Inflammatory macrophage treated with lipopolysaccharide for 1 hour (primary cell): ENCODE results near the gene CCDC150.
"Not testable (repeated sequence)": the region's sequence is repeated elsewhere in the genome, so short reads cannot be mapped to it uniquely, and the experiment has no call there.

Experiments used
- DNase-seq, 2 donors: peaks; one replicate each; pipeline ENCODE4 v3.0.0-alpha.2; 2020 to 2022

CCDC150 gene

GRCh38 chr2:196718419-196719109 is 79.0 kb downstream of the CCDC150 start:
- DNase-seq = no peak

GRCh38 chr2:196719110-196719872 is 79.8 kb downstream of the CCDC150 start:
- peak in 1 of 2 donors; percentile 5 for DNase-seq

- no peak for DNase-seq
Observed at GRCh38 chr2:196723571-196723970, 84.1 kb downstream of the CCDC150 start.

DNA sequence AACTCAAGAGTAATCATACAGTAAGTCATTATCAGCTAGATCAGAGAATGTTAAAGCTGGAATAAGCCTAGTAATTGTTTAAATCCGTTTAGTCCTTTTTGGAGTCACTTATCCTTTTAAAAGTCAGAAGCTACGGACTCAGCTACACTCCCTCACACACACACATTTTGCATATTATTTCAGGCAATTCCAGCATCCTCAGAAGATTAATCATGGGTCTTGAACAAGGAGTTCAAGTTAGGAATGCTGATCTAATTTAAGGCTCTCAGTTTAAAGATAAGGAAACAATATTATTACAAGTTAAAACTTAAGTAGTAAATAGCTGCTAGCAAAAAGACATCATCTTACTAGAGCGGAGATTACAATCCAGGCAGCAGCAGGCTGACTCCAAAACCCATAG is 85.7 kb downstream of the CCDC150 start:
- DNase-seq = no peak

- no peak for DNase-seq
Observed at GRCh38 chr2:196725882-196726281, 86.4 kb downstream of the CCDC150 start.

GRCh38 chr2:196729418-196729817 is 89.9 kb downstream of the CCDC150 start:
- no peak for DNase-seq

DNA sequence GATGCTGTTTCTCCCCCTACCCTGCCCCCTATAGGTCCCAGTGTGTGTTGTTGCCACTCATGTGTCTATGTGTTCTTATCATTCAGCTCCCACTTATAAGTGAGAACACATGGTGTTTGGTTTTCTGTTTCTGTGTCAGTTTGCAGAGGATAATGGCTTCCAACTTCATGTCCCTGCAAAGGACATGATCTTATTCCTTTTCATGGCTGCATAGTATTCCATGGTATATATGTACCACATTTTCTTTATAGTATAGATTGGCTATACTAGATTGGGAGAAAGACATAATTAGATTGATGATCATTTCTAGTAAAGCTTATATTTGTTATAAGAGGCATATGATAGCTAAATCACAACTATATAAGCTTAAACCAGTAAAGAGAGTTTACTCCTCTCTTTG is 97.1 kb downstream of the CCDC150 start:
- not testable (repeated sequence) for DNase-seq

DNA sequence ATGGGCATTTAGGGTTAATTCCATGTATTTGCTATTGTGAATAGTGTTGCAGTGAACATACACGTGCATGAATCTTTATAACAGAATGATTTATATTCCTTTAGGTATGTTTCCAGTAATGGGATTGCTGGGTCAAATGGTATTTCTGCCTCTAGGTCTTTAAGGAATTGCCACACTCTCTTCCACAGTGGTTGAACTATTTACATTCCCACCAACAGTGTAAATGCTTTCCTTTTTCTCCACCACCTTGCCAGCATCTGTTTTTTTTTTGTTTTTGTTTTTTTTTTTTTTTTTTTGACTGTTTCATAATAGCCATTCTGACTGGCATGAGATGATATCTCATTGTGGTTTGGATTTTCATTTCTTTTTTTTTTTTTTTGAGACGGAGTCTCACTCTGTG is 97.5 kb downstream of the CCDC150 start:
- no peak for DNase-seq

DNA sequence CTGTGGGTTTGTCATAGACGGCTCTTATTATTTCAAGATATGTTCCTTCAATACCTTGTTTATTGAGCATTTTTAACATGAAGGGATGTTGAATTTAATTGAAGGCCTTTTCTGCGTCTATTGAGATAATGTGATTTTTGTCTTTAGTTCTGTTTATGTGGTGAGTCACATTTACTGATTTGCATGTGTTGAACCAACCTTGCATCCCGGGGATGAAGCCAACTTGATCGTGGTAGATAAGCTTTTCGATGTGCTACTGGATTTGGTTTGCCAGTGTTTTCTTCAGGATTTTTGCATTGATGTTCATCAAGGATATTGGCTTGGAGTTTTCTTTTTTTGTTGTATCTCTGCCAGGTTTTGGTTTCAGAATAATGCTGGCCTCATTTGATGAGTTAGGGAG is 99.5 kb downstream of the CCDC150 start:
- no peak for DNase-seq

- DNase-seq = no peak
Observed at GRCh38 chr2:196742216-196742615, 102.7 kb downstream of the CCDC150 start.

GRCh38 chr2:196742685-196743084 is 103.2 kb downstream of the CCDC150 start:
- DNase-seq = no peak

DNA sequence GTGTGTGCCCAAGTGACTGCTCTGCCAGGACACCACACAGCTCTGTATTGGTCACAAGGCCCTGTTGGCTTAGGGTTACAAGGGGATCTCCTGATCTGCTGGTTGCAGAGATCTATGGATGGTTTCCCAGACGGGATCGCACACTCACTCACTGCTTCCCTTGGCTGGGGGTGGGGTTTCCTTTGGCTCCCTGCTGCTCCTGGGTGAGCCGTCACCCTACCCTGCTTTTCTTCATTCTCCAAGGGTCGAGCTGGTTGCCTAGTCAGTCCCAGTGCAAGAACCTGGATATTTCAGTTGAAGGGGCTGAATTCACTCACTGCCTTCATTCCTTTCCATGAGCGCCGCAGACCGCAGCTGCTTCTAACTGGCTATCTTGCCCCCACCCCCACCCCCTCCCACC is 103.7 kb downstream of the CCDC150 start:
- no peak for DNase-seq

DNA sequence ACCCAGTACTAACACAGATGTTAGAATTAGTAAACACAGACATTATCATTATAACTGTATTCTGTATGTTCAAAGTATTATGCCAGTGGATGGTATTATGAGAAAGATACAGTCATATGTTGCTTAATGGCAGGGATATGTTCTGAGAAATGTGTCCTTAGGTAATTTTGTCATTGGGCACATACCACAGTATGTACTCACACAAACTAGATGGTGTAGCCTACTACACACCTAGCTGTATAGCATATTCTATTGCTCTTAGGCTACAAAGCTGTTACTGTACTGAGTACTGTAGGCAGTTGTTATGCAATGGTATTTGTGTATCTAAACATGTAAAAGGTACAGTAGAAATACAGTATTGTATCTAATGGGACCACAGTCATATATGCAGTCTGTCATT is 106.2 kb downstream of the CCDC150 start:
- no peak for DNase-seq

- no peak for DNase-seq
Observed at GRCh38 chr2:196747400-196747799, 107.9 kb downstream of the CCDC150 start.

GRCh38 chr2:196748123-196748522 is 108.6 kb downstream of the CCDC150 start:
- DNase-seq = no peak

- DNase-seq = no peak
Observed at GRCh38 chr2:196750291-196750923, 110.9 kb downstream of the CCDC150 start.

GRCh38 chr2:196750977-196751631 is 111.6 kb downstream of the CCDC150 start:
- peak; percentile 61 to 80 for DNase-seq

- DNase-seq = peak in 1 of 2 donors; percentile 3
Observed at GRCh38 chr2:196758474-196759377, 119.2 kb downstream of the CCDC150 start.

GRCh38 chr2:196759378-196759706 is 119.8 kb downstream of the CCDC150 start:
- no peak for DNase-seq

- no peak for DNase-seq
Observed at GRCh38 chr2:196767101-196767500, 127.6 kb downstream of the CCDC150 start.
